HG03045 (cell line): ENCODE measurements around the gene UTP4.

Experiments
- ATAC-seq: cut with Tn5 transposase; IDR thresholded peaks from one replicate; pipeline ENCODE4 v1.9.1; 2021; ENCODE audit warnings: mild to moderate bottlenecking, moderate library complexity; ENCODE audit not compliant: unreplicated experiment

The UTP4 gene

GRCh38 chr16:69132424-69133252 lies at the start of gene UTP4, which contains the start of gene CHTF8:
UTP4 (plus strand) TSS chr16:69132649; CDS start chr16:69133460, 811 bp downstream.
CHTF8 (minus strand) TSS chr16:69132588; CDS start chr16:69121458, 11,130 bp downstream.
- peak; percentile 96 for ATAC-seq

- no peak for ATAC-seq
Observed at GRCh38 chr16:69083306-69083941, 49.0 kb upstream of the UTP4 start.

- ATAC-seq = no peak
Observed at GRCh38 chr16:69084289-69084688, 48.2 kb upstream of the UTP4 start.

DNA sequence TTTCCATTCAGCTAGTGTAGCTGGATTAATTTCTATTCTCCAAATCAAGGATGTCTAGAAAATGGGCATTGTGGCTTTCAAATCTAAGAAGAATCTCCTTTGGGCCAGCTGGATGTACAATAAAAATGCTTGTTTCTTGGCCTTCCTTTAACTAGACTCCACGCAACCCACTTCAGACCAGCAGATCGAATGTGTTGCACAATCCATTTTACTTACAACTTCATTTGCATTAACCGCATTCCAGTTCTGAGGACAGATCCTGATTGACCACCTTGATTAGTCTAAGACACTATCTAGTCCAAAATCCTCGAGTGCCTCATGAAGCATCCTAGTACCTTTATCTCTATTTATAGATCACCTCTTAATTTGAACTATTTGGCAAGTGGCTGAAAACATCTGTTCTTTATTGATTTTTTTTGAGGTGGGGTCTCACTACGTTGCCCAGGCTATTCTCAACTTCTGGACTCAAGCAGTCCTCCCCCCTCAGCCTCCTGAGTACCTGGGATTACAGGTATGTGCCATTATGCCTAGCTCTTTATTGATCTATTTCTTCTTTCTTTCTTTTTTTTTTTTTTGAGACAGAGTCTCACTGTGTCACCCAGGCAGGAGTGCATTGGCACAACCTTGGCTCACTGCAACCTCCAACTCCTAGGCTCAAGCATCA lies 47.3 kb upstream of the UTP4 start:
- no peak for ATAC-seq

DNA sequence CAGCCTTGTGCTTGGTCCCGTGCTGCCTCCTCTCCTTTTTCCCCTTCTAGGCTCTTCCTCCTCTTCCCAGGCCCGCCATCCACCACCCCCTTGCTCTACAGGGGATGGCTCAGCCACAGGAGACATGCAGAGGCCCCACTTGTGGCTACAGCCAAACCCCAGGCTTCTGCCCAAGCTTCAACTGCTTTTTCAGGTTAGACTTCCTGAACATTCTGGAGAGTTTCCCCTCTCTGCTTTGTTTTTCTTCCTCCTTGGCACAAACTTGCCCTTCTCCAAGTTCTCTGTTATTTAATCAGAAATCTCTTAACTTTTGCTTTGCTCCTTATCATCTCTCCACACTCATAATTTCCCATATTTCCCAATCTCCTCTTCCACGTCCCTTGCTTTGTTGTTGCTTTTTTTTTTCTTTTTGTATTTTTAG lies 45.3 kb upstream of the UTP4 start:
- no peak for ATAC-seq

DNA sequence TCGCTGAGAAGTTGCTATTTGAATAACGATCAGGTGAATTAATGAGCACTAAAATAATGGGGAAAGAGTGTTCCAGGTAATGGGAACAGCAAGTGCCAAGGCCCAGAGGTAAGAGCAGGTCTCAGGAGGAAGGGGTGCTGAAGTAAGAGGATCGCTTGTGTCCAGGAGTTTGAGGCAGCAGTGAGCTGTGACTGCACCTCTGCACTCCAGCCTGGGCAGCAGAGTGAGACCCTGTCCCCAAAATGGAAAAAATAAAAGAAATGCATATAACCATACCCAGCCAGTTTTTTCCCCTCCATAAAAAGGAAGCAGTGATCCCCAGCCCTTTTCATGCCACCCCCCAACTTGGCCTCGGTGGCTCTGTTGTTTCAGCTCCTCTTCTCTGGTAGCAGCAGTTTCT lies 43.8 kb upstream of the UTP4 start:
- no peak for ATAC-seq

- ATAC-seq = no peak
Observed at GRCh38 chr16:69089091-69089910, 43.1 kb upstream of the UTP4 start.

GRCh38 chr16:69093974-69094373 lies 38.5 kb upstream of the UTP4 start:
- ATAC-seq = no peak

DNA sequence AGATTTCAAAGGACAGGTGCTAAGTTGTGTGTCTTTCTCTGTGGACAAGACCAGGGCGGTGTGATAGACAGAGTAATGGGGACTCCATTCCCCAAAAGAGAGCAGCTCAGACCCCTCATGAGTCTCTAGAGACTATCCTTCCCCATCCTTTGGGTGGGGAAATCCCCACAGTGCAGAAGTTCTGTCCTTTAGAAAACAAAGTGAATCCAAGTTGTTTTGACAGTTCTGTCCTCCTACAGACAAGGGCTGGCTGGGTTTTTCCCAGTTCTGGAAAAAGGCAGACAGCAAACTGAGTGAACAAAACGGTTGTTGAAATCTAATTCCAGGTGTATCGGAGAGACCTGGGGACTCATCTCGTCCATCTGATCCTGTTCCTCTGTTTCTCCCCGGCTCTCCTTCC lies 37.9 kb upstream of the UTP4 start:
- no peak for ATAC-seq

DNA sequence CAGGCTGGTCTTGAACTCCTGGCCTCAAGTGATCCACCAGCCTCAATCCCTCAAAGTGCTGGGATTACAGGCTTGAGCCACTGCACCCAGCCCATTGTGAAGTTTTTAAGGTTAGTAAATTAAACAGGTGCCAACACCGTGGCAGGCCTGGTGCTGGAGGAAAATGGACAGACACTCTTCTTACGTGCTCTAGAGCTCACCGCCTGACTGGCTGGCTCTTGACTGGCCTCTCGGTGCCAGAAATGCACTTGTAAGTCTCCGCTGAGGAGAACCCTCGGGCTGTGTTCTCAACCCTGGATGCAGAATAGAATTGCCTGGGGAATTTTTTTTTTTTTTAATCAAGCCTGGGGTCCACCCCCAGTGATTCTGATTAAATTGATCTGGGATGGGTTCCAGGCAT lies 37.3 kb upstream of the UTP4 start:
- no peak for ATAC-seq

GRCh38 chr16:69100071-69100691 lies 32.3 kb upstream of the UTP4 start:
- no peak for ATAC-seq

GRCh38 chr16:69105501-69106361 lies 26.7 kb upstream of the UTP4 start, which contains the start of gene HAS3:
HAS3 (plus strand) TSS chr16:69105653; CDS start chr16:69109396, 3,743 bp downstream.
- peak; percentile 50 for ATAC-seq

- ATAC-seq = no peak
Observed at GRCh38 chr16:69106491-69107315, 25.7 kb upstream of the UTP4 start.

DNA sequence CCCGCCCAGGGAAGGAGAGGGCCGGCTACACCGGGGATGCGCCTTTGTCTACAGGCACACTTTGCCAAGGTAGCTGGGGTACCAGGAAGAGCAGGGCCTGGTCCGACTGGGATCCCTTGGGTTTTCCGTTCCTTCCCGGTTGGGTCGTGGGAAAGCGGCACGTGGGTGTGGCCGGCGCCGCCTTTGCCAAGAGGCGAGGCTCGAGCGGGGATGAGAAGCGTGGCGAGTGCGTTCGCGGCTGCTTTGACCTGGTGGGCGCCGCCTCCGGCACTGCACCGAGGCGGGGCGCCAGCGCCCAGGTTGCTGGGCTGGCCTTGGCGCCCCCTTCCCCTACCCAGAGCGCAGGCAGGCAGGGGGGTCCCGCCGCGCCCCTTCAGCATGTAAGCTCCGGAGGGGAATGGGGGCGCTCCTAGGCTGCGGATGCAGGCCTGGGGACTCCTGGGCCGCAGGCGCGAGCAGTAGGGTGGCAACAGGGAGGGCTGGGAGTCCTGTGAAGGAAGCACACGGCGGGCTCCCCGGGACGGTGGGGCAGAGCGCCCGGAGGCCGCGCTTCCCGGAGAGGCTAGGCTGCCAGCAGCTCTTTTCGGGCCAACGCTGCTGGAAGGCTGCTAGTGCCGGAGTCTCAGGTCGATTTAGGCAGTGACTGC lies 25.0 kb upstream of the UTP4 start:
- ATAC-seq = no peak

GRCh38 chr16:69108064-69108904 lies 24.2 kb upstream of the UTP4 start:
- ATAC-seq = no peak

- no peak for ATAC-seq
Observed at GRCh38 chr16:69108905-69109252, 23.6 kb upstream of the UTP4 start.
